LHCN-M2 (cell line): Measurements from ENCODE around the gene HPS1. TPM values are rescaled to one million over a fixed set of nuclear protein-coding genes. Genes with fewer than 3 reads are reported as not detected.

ENCODE experiments used
- total RNA-seq: library from RNA; depleted of rRNA; stranded (reverse); fragments of >200 nt; gene quantifications from 2 replicates; pipeline ENCODE4 v1.2.3, GENCODE V29; 2014; rRNA removed

The HPS1 gene
- total RNA-seq, 1 experiment from 2014 or later, result 46.0 TPM

Other genes with a start within 250 kb of the HPS1 start
- gene LOXL4, start 178.7 kb downstream of the HPS1 start, total RNA-seq, result 0.19 and 0.46 TPM in 2 replicates
- gene PYROXD2, start 31.8 kb downstream of the HPS1 start, total RNA-seq, result 9.3 and 11.4 TPM in 2 replicates